ENCODE results near the gene GRIPAP1.
"Not testable (repeated sequence)": the region's sequence is repeated elsewhere in the genome, so short reads cannot be mapped to it uniquely, and the experiment has no call there.

Gene GRIPAP1

GRCh38 chrX:48997455-48997854 lies 4.6 kb downstream of the GRIPAP1 start:
- DNase-seq (ENCODE audit: low spot score): no peak

- DNase-seq (ENCODE audit: low spot score): no peak
Observed at GRCh38 chrX:48996969-48997368, 5.1 kb downstream of the GRIPAP1 start.

GRCh38 chrX:48992341-48992740 lies 9.7 kb downstream of the GRIPAP1 start:
- DNase-seq (ENCODE audit: low spot score): no peak

GRCh38 chrX:48989483-48989882 lies 12.6 kb downstream of the GRIPAP1 start:
- DNase-seq (ENCODE audit: low spot score): no peak

GRCh38 chrX:48983896-48984295 lies 18.2 kb downstream of the GRIPAP1 start:
- no peak for DNase-seq (ENCODE audit: low spot score)

- no peak for DNase-seq (ENCODE audit: low spot score)
Observed at GRCh38 chrX:48983081-48983480, 19.0 kb downstream of the GRIPAP1 start.

- DNase-seq (ENCODE audit: low spot score): no peak
Observed at GRCh38 chrX:48981178-48981577, 20.9 kb downstream of the GRIPAP1 start.

- DNase-seq (ENCODE audit: low spot score): not testable (repeated sequence)
Observed at GRCh38 chrX:48980341-48980740, 21.7 kb downstream of the GRIPAP1 start.

GRCh38 chrX:48978226-48978625 lies 23.8 kb downstream of the GRIPAP1 start:
- no peak for DNase-seq (ENCODE audit: low spot score)

- DNase-seq (ENCODE audit: low spot score): no peak
Observed at GRCh38 chrX:48976086-48976485, 26.0 kb downstream of the GRIPAP1 start.

- DNase-seq (ENCODE audit: low spot score): no peak
Observed at GRCh38 chrX:48975541-48975940, 26.5 kb downstream of the GRIPAP1 start.

GRCh38 chrX:48975041-48975440 lies 27.0 kb downstream of the GRIPAP1 start:
- no peak for DNase-seq (ENCODE audit: low spot score)

- no peak for DNase-seq (ENCODE audit: low spot score)
Observed at GRCh38 chrX:48974574-48974973, 27.5 kb downstream of the GRIPAP1 start.

- DNase-seq (ENCODE audit: low spot score): no peak
Observed at GRCh38 chrX:48974033-48974432, 28.0 kb downstream of the GRIPAP1 start.

GRCh38 chrX:48972220-48973164 lies 29.6 kb downstream of the GRIPAP1 start:
- peak; percentile 58 for DNase-seq (ENCODE audit: low spot score)

GRCh38 chrX:48971249-48972219 lies 30.5 kb downstream of the GRIPAP1 start, which contains the start of gene KCND1:
KCND1 (minus strand) TSS chrX:48971844; CDS start chrX:48970271, 1,573 bp downstream.
- no peak for DNase-seq (ENCODE audit: low spot score)

- DNase-seq (ENCODE audit: low spot score): no peak
Observed at GRCh38 chrX:48969471-48969870, 32.6 kb downstream of the GRIPAP1 start.

GRCh38 chrX:48968377-48968776 lies 33.7 kb downstream of the GRIPAP1 start:
- no peak for DNase-seq (ENCODE audit: low spot score)

GRCh38 chrX:48966796-48967579 lies 35.1 kb downstream of the GRIPAP1 start:
- no peak for DNase-seq (ENCODE audit: low spot score)

- DNase-seq (ENCODE audit: low spot score): no peak
Observed at GRCh38 chrX:48965959-48966358, 36.1 kb downstream of the GRIPAP1 start.

- DNase-seq (ENCODE audit: low spot score): peak; percentile 46
Observed at GRCh38 chrX:48961585-48962091, 40.4 kb downstream of the GRIPAP1 start.

Data from NAMALWA (cell line).